K562 (cell line): Measurements from ENCODE around the gene ERN1. TPM values are rescaled to one million over a fixed set of nuclear protein-coding genes. Genes with fewer than 3 reads are reported as not detected.

Experiments
- ARID2 ChIP-seq: fragments of 450-650 bp; IDR thresholded peaks from 2 replicates; pipeline ENCODE4 v1.6.1; 2017; ENCODE audit warnings: antibody characterized with exemption, mild to moderate bottlenecking
- CBX1 ChIP-seq: sonication (generic); IDR thresholded peaks from 2 replicates; pipeline ENCODE4 v1.6.1; 2016; ENCODE audit warnings: antibody characterized with exemption, low read depth, mild to moderate bottlenecking
- CREB1 ChIP-seq, 2 experiments: sonication (generic) in 1 of 2; formaldehyde crosslinking in 1 of 2; IDR thresholded peaks; 2 replicates each; pipeline versions ENCODE4 v1.6.1 to v1.8.0; 2012 to 2022; ENCODE audit warnings: inconsistent platforms in 1 of 2, mild to moderate bottlenecking in 1 of 2, missing genetic modification reagents in 1 of 2, moderate library complexity in 1 of 2
- FOS ChIP-seq: IDR thresholded peaks from 3 replicates; pipeline ENCODE4 v1.6.1; 2011; ENCODE audit not compliant: insufficient read length; ENCODE audit errors: extremely low read depth
- FOXA1 ChIP-seq: fragments of 450-650 bp; IDR thresholded peaks from 2 replicates; pipeline ENCODE4 v1.6.1; 2016; ENCODE audit warnings: mild to moderate bottlenecking, borderline replicate concordance
- HNRNPLL ChIP-seq: fragments of 200-400 bp; formaldehyde crosslinking; IDR thresholded peaks from 2 replicates; pipeline ENCODE4 v1.6.1; 2017; ENCODE audit warnings: low read length, low read depth, mild to moderate bottlenecking; ENCODE audit not compliant: poor library complexity, severe bottlenecking
- NCOR1 ChIP-seq: fragments of 450-650 bp; IDR thresholded peaks from 2 replicates; pipeline ENCODE4 v1.6.1; 2016; ENCODE audit warnings: mild to moderate bottlenecking, moderate library complexity
- PCBP1 ChIP-seq: fragments of 200-400 bp; formaldehyde crosslinking; IDR thresholded peaks from 2 replicates; pipeline ENCODE4 v1.6.1; 2018; ENCODE audit warnings: mild to moderate bottlenecking, low read depth, low read length; ENCODE audit not compliant: poor library complexity, severe bottlenecking
- PYGO2 ChIP-seq: fragments of 450-650 bp; IDR thresholded peaks from 2 replicates; pipeline ENCODE4 v1.6.1; 2016; ENCODE audit warnings: mild to moderate bottlenecking, missing genetic modification characterization, moderate library complexity, missing compliant biosample characterization
- RBFOX2 ChIP-seq: fragments of 200-400 bp; formaldehyde crosslinking; IDR thresholded peaks from 2 replicates; pipeline ENCODE4 v1.6.1; 2017; ENCODE audit warnings: low read depth, mild to moderate bottlenecking, low read length, moderate library complexity
- RCOR1 ChIP-seq, 2 experiments: IDR thresholded peaks; 2 replicates each; pipeline ENCODE4 v1.6.1; 2012; ENCODE audit warnings: low read depth in 2 of 2, low read length in 2 of 2, borderline replicate concordance in 1 of 2, improper control_type of control experiment in 1 of 2
- ZBTB17 ChIP-seq: fragments of 450-650 bp; formaldehyde crosslinking; IDR thresholded peaks from 2 replicates; pipeline ENCODE4 v1.4.0; 2020; ENCODE audit warnings: mild to moderate bottlenecking
- ZNF12 ChIP-seq: sonication (generic); formaldehyde crosslinking; IDR thresholded peaks from 2 replicates; pipeline ENCODE4 v1.4.0; 2020; ENCODE audit warnings: mild to moderate bottlenecking, missing genetic modification reagents
- ZNF212 ChIP-seq: fragments of 450-650 bp; formaldehyde crosslinking; IDR thresholded peaks from 2 replicates; pipeline ENCODE4 v1.4.0; 2020; ENCODE audit warnings: mild to moderate bottlenecking
- polyA plus RNA-seq, 8 experiments: library from polyadenylated mRNA; depleted of rRNA in 4 of 8; stranded (reverse) in 5 of 8; unstranded in 3 of 8; fragments of >200 nt; fragmentation: Nextera tagmentation in 2 of 8; fragmentation: Illumina TruSeq in 1 of 8; extraction: Ambion mirVana in 2 of 8; extraction: Trizol in 1 of 8; gene quantifications; 2 replicates each; pipeline versions ENCODE4 v1.2.1 to v1.2.3, GENCODE V29; 2011 to 2014; ENCODE audit warnings: inconsistent platforms in 1 of 8, missing spikeins in 1 of 8
- total RNA-seq, 7 experiments: library from RNA; depleted of rRNA in 6 of 7; stranded (reverse); fragments of >200 nt in 6 of 7; fragmentation: Illumina TruSeq in 2 of 7; extraction: Trizol in 2 of 7; gene quantifications; 2 replicates each; pipeline versions ENCODE4 v1.2.1 to v1.2.3, GENCODE V29; 2011 to 2021; ENCODE audit warnings: low replicate concordance in 1 of 7
- TF ChIP-seq, protein P1 (sequence below), 2 experiments: fragments of 450-650 bp in 1 of 2; sonication (generic) in 1 of 2; formaldehyde crosslinking; conservative IDR thresholded peaks; 2 replicates each; pipeline versions ENCODE4 v1.4.0 to v1.8.1; 2020 to 2022; ENCODE audit warnings: mild to moderate bottlenecking in 1 of 2, missing genetic modification reagents in 1 of 2
- TF ChIP-seq, protein P2 (sequence below), 2 experiments: fragments of 450-650 bp; IDR thresholded peaks; 2 replicates each; pipeline ENCODE4 v1.6.1; 2016; ENCODE audit warnings: mild to moderate bottlenecking in 2 of 2, borderline replicate concordance in 1 of 2, low read depth in 1 of 2, moderate library complexity in 1 of 2
- TF ChIP-seq, protein P3 (sequence below): fragments of 250-450 bp; sonication (Bioruptor Pico); IDR thresholded peaks from 2 replicates; pipeline ENCODE4 v1.4.0; 2020; ENCODE audit warnings: mild to moderate bottlenecking

ERN1 gene
- total and polyA plus RNA-seq, 9 of the 15 experiments (the other 6 are each of a cell fraction or from before 2014, with no cell fraction given) = 2.1 to 22.5 (median 7.3) TPM

DNA sequence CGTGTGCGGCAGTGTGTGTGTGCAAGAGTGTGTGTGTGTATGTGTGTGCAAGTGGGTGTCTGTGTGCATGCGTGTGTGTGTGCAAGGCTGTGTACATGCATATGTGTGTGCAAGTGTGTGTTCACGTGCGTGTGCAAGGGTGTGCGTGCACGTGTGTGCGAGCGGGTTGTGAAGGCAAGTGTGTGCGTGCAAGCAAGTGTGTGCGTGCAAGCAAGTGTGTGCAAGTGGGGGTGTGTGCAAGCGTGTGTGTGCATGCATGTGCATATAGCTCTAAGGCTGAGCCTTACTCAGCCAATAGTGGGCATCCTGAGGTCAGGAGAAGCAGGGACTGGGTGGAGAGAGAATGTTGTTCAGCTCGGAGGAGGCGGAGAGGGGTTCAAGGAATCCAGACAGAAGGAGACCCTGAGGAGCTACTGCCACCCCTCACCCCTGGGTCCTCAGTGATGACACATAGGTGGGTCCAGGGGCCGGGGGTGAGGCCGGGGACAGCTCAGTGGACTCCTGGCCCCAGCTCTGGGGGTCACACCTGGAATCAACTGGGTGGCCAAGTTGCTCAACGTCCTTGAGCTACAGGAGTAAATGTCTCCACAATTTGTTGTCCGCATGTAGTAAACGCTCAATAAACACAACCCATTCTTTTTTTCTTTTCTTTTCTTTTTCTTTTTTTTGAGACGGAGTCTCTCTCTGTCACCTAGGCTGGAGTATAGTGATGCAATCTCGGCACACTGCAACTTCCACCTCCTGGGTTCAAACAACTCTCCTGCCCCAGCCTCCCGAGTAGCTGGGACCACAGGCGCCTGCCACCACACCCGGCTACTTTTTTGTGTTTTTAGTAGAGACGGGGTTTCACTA, 130.0 kb downstream of the ERN1 start (continued):
- TF ChIP-seq, protein P1, sequence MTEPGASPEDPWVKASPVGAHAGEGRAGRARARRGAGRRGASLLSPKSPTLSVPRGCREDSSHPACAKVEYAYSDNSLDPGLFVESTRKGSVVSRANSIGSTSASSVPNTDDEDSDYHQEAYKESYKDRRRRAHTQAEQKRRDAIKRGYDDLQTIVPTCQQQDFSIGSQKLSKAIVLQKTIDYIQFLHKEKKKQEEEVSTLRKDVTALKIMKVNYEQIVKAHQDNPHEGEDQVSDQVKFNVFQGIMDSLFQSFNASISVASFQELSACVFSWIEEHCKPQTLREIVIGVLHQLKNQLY (CRISPR knock-in tag; conservative IDR thresholded peaks at IDR 0.05) = no peak
- TF ChIP-seq HNRNPLL = peak; percentile 91
- no peak for TF ChIP-seq RBFOX2
- TF ChIP-seq ARID2 = peak; percentile 96
- peak; percentile 24; the same call in 1 of the 2 replicates for TF ChIP-seq NCOR1
- TF ChIP-seq ZBTB17 (CRISPR knock-in tag) = no peak
- TF ChIP-seq, protein P2, sequence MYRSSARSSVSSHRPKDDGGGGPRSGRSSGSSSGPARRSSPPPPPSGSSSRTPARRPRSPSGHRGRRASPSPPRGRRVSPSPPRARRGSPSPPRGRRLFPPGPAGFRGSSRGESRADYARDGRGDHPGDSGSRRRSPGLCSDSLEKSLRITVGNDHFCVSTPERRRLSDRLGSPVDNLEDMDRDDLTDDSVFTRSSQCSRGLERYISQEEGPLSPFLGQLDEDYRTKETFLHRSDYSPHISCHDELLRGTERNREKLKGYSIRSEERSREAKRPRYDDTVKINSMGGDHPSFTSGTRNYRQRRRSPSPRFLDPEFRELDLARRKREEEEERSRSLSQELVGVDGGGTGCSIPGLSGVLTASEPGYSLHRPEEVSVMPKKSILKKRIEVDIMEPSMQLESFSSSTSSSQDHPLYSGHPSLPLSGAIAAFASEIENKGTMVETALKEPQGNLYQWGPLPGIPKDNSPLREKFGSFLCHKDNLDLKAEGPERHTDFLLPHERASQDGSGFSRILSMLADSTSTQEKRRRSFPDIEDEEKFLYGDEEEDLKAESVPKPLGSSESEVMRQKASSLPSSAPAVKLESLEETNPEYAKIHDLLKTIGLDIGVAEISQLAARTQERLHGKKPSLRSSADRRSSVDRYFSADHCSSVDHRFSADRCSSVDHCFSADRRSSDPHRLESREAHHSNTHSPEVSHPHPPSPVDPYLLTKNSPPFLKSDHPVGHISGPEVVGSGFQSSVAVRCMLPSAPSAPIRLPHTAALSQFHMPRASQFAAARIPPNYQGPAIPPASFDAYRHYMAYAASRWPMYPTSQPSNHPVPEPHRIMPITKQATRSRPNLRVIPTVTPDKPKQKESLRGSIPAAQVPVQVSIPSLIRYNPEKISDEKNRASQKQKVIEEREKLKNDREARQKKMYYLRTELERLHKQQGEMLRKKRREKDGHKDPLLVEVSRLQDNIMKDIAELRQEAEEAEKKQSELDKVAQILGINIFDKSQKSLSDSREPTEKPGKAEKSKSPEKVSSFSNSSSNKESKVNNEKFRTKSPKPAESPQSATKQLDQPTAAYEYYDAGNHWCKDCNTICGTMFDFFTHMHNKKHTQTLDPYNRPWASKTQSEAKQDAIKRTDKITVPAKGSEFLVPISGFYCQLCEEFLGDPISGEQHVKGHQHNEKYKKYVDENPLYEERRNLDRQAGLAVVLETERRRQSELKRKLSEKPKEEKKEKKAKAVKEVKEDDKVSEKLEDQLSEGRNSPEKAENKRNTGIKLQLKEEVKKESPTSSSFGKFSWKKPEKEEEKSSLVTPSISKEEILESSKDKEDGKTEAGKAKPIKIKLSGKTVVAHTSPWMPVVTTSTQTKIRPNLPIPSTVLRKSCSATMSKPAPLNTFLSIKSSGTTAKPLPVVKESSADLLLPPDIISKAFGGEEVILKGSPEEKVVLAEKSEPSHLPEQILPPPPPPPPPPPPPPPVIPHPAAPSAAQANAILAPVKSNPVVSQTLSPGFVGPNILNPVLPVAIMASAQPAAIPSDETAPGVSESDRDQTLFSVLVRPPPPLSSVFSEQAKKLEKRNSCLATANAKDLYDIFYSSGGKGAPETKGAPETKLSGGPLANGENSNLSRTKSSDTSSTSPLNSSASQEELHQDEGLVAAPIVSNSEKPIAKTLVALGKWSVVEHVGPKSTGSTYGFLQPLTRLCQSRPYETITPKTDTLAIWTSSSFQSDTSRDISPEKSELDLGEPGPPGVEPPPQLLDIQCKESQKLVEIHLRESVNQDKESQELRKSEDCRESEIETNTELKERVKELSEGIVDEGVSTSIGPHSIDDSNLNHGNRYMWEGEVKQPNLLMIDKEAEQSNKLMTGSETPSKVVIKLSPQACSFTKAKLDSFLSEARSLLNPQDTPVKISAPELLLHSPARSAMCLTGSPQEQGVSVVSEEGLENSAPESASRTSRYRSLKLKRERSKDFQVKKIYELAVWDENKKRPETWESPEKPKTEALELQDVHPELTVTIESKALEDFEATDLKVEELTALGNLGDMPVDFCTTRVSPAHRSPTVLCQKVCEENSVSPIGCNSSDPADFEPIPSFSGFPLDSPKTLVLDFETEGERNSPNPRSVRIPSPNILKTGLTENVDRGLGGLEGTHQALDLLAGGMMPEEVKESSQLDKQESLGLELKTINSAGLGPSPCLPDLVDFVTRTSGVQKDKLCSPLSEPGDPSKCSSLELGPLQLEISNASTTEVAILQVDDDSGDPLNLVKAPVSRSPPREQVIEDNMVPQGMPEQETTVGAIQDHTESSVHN (IDR thresholded peaks at IDR 0.05; ENCODE audit: borderline replicate concordance in 1 of 2, low read depth in 1 of 2) = no peak
- no peak for TF ChIP-seq FOXA1
- no peak for TF ChIP-seq ZNF12 (CRISPR knock-in tag)
- no peak for TF ChIP-seq ZNF212 (CRISPR knock-in tag)
- TF ChIP-seq, protein P3, sequence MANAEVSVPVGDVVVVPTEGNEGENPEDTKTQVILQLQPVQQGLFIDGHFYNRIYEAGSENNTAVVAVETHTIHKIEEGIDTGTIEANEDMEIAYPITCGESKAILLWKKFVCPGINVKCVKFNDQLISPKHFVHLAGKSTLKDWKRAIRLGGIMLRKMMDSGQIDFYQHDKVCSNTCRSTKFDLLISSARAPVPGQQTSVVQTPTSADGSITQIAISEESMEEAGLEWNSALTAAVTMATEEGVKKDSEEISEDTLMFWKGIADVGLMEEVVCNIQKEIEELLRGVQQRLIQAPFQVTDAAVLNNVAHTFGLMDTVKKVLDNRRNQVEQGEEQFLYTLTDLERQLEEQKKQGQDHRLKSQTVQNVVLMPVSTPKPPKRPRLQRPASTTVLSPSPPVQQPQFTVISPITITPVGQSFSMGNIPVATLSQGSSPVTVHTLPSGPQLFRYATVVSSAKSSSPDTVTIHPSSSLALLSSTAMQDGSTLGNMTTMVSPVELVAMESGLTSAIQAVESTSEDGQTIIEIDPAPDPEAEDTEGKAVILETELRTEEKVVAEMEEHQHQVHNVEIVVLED (CRISPR knock-in tag) = no peak
- no peak for TF ChIP-seq PYGO2 (tag)
- no peak for TF ChIP-seq FOS
- TF ChIP-seq CBX1 = no peak
- no peak for TF ChIP-seq CREB1 (IDR thresholded peaks at IDR 0.05)
- TF ChIP-seq CREB1 (CRISPR knock-in tag; IDR thresholded peaks at IDR 0.05) = no peak
- no peak for TF ChIP-seq RCOR1 (IDR thresholded peaks at IDR 0.05; ENCODE audit: borderline replicate concordance in 1 of 2, low read depth in 2 of 2, low read length in 2 of 2)
- TF ChIP-seq PCBP1 = no peak
